WTC11 (cell line): ENCODE data around the gene SHPK. TPM values are rescaled to one million over a fixed set of nuclear protein-coding genes. Genes with fewer than 3 reads are reported as not detected.

Source experiments
- ATAC-seq: fragments of 200-7000 bp; cut with Tn5 transposase; 2 replicates; pipeline ENCODE4 v1.10.0; 2021; ENCODE audit warnings: mild to moderate bottlenecking, moderate library complexity
- CTCF ChIA-PET: fragments of 300-600 bp; sonication (Branson Sonifier 250); formaldehyde crosslinking; loops from one replicate; lab custom pipeline; 2021; ENCODE audit warnings: antibody characterized with exemption; lab: Charles Lee
- POLR2A ChIA-PET: fragments of 350-600 bp; sonication (Branson Sonifier 250); formaldehyde crosslinking; loops from one replicate; lab custom pipeline; 2021; ENCODE audit warnings: antibody characterized with exemption; lab: Charles Lee
- DNase-seq: peaks from one replicate; pipeline ENCODE4 v3.0.0; 2021; ENCODE audit warnings: low spot score
- H3K27ac Mint-ChIP-seq: 2 replicates; pipeline ENCODE4 v1.8.0; 2021; ENCODE audit warnings: mixed read lengths
- H3K27me3 Mint-ChIP-seq: 2 replicates; pipeline ENCODE4 v1.8.0; 2021; ENCODE audit warnings: low read depth, mild to moderate bottlenecking, moderate library complexity, mixed read lengths
- H3K36me3 Mint-ChIP-seq: 2 replicates; pipeline ENCODE4 v1.8.0; 2021; ENCODE audit warnings: mixed read lengths
- H3K4me1 Mint-ChIP-seq: 2 replicates; pipeline ENCODE4 v1.8.0; 2022; ENCODE audit warnings: mixed read lengths
- H3K4me3 Mint-ChIP-seq: 2 replicates; pipeline ENCODE4 v1.8.0; 2021; ENCODE audit warnings: mild to moderate bottlenecking, moderate library complexity, mixed read lengths
- H3K9me3 Mint-ChIP-seq: 2 replicates; pipeline ENCODE4 v1.8.0; 2021; ENCODE audit warnings: mixed read lengths
- EMX1 ChIP-seq: fragments of 250-450 bp; sonication (Bioruptor Pico); IDR thresholded peaks from 2 replicates; pipeline ENCODE4 v1.8.0; 2021; ENCODE audit warnings: mild to moderate bottlenecking
- FOXJ3 ChIP-seq: sonication (generic); formaldehyde crosslinking; IDR thresholded peaks from 2 replicates; pipeline ENCODE4 v1.9.0; 2021; ENCODE audit warnings: missing genetic modification reagents, mild to moderate bottlenecking, borderline replicate concordance
- FOXK1 ChIP-seq: sonication (generic); formaldehyde crosslinking; IDR thresholded peaks from 2 replicates; pipeline ENCODE4 v1.8.0; 2022; ENCODE audit warnings: mild to moderate bottlenecking, moderate library complexity, missing genetic modification reagents
- GRHL2 ChIP-seq: fragments of 250-450 bp; sonication (Bioruptor Pico); IDR thresholded peaks from 2 replicates; pipeline ENCODE4 v1.8.0; 2022; ENCODE audit warnings: mild to moderate bottlenecking, moderate library complexity; ENCODE audit not compliant: insufficient replicate concordance, severe bottlenecking
- JAZF1 ChIP-seq: fragments of 250-450 bp; sonication (Bioruptor Pico); IDR thresholded peaks from 2 replicates; pipeline ENCODE4 v1.9.0; 2021; ENCODE audit warnings: moderate library complexity, mild to moderate bottlenecking, inconsistent platforms
- NR3C1 ChIP-seq: sonication (generic); formaldehyde crosslinking; conservative IDR thresholded peaks from 2 replicates; pipeline ENCODE4 v1.8.1; 2023; ENCODE audit warnings: low read depth, mild to moderate bottlenecking, missing genetic modification reagents
- SOX15 ChIP-seq: fragments of 250-450 bp; sonication (Bioruptor Pico); IDR thresholded peaks from 2 replicates; pipeline ENCODE4 v1.9.0; 2021; ENCODE audit warnings: mild to moderate bottlenecking
- ZNF317 ChIP-seq: sonication (generic); formaldehyde crosslinking; IDR thresholded peaks from 2 replicates; pipeline ENCODE4 v1.8.1; 2023; ENCODE audit warnings: low read depth, mild to moderate bottlenecking, moderate library complexity, missing genetic modification reagents, borderline replicate concordance
- ZNF671 ChIP-seq: fragments of 250-450 bp; sonication (Bioruptor Pico); IDR thresholded peaks from 2 replicates; pipeline ENCODE4 v1.8.0; 2021; ENCODE audit warnings: mild to moderate bottlenecking
- total RNA-seq: library from RNA; stranded (reverse); gene quantifications from 3 replicates; pipeline ENCODE4 v1.2.3, GENCODE V29; 2021
- TF ChIP-seq, protein P1 (sequence below): sonication (generic); formaldehyde crosslinking; conservative IDR thresholded peaks from 2 replicates; pipeline ENCODE4 v1.8.1; 2022; ENCODE audit warnings: mild to moderate bottlenecking, missing genetic modification reagents
- TF ChIP-seq, protein P2 (sequence below): sonication (generic); formaldehyde crosslinking; IDR thresholded peaks from 2 replicates; pipeline ENCODE4 v1.8.0; 2023; ENCODE audit warnings: mild to moderate bottlenecking, missing genetic modification reagents
- TF ChIP-seq, protein P3 (sequence below): fragments of 250-450 bp; sonication (Bioruptor Pico); IDR thresholded peaks from 2 replicates; pipeline ENCODE4 v1.9.0; 2021; ENCODE audit warnings: moderate library complexity, mild to moderate bottlenecking, inconsistent platforms, borderline replicate concordance
- TF ChIP-seq, protein P4 (sequence below): sonication (generic); formaldehyde crosslinking; IDR thresholded peaks from 2 replicates; pipeline ENCODE4 v1.8.1; 2023; ENCODE audit warnings: mild to moderate bottlenecking, missing genetic modification reagents
- TF ChIP-seq, protein P5 (sequence below): fragments of 250-450 bp; sonication (Bioruptor Pico); IDR thresholded peaks from 2 replicates; pipeline ENCODE4 v1.9.0; 2021; ENCODE audit warnings: mild to moderate bottlenecking
- TF ChIP-seq, protein P6 (sequence below): sonication (generic); formaldehyde crosslinking; IDR thresholded peaks from 2 replicates; pipeline ENCODE4 v1.8.0; 2022; ENCODE audit warnings: mild to moderate bottlenecking, missing genetic modification reagents
- TF ChIP-seq, protein P7 (sequence below): sonication (generic); formaldehyde crosslinking; IDR thresholded peaks from 2 replicates; pipeline ENCODE4 v1.8.0; 2022; ENCODE audit warnings: mild to moderate bottlenecking, missing genetic modification reagents

SHPK gene
- total RNA-seq, 1 experiment from 2014 or later = 29.2 TPM

DNA sequence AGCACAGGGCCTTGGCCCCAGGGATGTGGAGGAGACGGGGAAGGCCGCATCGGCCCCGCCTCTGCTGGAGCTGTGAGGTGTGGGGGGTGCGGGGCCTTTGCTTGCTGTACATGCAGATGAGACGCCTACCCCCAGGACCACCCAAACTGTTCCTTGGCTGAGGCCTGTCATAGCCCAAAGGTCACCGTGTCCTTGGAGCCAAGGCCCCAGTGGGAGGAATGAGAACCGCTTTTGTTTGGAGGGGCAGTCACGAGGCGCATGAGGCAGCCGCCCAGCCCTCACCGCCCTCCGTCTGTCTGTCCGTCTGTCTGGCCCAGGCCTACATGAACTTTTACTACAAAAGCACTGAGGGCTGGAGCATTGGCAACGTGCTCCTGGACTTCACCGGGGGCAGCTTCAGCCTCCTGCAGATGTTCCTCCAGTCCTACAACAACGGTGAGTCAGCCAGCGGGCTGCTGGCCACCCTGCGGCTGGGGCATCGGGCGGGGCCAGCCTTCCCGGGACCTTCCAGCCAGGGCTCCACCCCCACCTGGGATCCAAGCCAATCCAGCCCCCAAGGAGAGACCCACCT, 23.6 kb upstream of the SHPK start:
- Mint-ChIP-seq H3K9me3 (no peaks in the 10 kb centered on the region), H3K4me3 (no peak overlapping the region), H3K27me3 (no peaks in the 10 kb centered on the region), H3K4me1 (no peaks in the 10 kb centered on the region), H3K27ac (no peak overlapping the region), H3K36me3 (peaks cover 5% of the 10 kb centered on the region; the same call in 1 of the 2 replicates)
- POLR2A ChIA-PET = no interaction called here
- no peak for TF ChIP-seq ZNF317 (CRISPR knock-in tag)
- TF ChIP-seq EMX1 (CRISPR knock-in tag) = no peak
- TF ChIP-seq FOXK1 = no peak
- TF ChIP-seq, protein P1, sequence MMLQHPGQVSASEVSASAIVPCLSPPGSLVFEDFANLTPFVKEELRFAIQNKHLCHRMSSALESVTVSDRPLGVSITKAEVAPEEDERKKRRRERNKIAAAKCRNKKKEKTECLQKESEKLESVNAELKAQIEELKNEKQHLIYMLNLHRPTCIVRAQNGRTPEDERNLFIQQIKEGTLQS (CRISPR knock-in tag) = no peak
- TF ChIP-seq, protein P2, sequence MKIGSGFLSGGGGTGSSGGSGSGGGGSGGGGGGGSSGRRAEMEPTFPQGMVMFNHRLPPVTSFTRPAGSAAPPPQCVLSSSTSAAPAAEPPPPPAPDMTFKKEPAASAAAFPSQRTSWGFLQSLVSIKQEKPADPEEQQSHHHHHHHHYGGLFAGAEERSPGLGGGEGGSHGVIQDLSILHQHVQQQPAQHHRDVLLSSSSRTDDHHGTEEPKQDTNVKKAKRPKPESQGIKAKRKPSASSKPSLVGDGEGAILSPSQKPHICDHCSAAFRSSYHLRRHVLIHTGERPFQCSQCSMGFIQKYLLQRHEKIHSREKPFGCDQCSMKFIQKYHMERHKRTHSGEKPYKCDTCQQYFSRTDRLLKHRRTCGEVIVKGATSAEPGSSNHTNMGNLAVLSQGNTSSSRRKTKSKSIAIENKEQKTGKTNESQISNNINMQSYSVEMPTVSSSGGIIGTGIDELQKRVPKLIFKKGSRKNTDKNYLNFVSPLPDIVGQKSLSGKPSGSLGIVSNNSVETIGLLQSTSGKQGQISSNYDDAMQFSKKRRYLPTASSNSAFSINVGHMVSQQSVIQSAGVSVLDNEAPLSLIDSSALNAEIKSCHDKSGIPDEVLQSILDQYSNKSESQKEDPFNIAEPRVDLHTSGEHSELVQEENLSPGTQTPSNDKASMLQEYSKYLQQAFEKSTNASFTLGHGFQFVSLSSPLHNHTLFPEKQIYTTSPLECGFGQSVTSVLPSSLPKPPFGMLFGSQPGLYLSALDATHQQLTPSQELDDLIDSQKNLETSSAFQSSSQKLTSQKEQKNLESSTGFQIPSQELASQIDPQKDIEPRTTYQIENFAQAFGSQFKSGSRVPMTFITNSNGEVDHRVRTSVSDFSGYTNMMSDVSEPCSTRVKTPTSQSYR = no peak
- TF ChIP-seq, protein P3, sequence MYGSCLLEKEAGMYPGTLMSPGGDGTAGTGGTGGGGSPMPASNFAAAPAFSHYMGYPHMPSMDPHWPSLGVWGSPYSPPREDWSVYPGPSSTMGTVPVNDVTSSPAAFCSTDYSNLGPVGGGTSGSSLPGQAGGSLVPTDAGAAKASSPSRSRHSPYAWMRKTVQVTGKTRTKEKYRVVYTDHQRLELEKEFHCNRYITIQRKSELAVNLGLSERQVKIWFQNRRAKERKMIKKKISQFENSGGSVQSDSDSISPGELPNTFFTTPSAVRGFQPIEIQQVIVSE = no peak
- TF ChIP-seq, protein P4, sequence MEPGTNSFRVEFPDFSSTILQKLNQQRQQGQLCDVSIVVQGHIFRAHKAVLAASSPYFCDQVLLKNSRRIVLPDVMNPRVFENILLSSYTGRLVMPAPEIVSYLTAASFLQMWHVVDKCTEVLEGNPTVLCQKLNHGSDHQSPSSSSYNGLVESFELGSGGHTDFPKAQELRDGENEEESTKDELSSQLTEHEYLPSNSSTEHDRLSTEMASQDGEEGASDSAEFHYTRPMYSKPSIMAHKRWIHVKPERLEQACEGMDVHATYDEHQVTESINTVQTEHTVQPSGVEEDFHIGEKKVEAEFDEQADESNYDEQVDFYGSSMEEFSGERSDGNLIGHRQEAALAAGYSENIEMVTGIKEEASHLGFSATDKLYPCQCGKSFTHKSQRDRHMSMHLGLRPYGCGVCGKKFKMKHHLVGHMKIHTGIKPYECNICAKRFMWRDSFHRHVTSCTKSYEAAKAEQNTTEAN (CRISPR knock-in tag) = no peak
- TF ChIP-seq, protein P5, sequence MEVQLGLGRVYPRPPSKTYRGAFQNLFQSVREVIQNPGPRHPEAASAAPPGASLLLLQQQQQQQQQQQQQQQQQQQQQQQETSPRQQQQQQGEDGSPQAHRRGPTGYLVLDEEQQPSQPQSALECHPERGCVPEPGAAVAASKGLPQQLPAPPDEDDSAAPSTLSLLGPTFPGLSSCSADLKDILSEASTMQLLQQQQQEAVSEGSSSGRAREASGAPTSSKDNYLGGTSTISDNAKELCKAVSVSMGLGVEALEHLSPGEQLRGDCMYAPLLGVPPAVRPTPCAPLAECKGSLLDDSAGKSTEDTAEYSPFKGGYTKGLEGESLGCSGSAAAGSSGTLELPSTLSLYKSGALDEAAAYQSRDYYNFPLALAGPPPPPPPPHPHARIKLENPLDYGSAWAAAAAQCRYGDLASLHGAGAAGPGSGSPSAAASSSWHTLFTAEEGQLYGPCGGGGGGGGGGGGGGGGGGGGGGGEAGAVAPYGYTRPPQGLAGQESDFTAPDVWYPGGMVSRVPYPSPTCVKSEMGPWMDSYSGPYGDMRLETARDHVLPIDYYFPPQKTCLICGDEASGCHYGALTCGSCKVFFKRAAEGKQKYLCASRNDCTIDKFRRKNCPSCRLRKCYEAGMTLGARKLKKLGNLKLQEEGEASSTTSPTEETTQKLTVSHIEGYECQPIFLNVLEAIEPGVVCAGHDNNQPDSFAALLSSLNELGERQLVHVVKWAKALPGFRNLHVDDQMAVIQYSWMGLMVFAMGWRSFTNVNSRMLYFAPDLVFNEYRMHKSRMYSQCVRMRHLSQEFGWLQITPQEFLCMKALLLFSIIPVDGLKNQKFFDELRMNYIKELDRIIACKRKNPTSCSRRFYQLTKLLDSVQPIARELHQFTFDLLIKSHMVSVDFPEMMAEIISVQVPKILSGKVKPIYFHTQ = no peak
- TF ChIP-seq NR3C1 (CRISPR knock-in tag) = no peak
- no peak for TF ChIP-seq JAZF1 (CRISPR knock-in tag)
- no peak for TF ChIP-seq GRHL2 (CRISPR knock-in tag)
- DNase-seq = no peak
- ATAC-seq = no peak
- CTCF ChIA-PET = interaction anchor here (1.0 kb wide), 1 partner anchor 23 kb away, joined by 3 read pairs; no protein-coding TSS in a partner anchor

DNA sequence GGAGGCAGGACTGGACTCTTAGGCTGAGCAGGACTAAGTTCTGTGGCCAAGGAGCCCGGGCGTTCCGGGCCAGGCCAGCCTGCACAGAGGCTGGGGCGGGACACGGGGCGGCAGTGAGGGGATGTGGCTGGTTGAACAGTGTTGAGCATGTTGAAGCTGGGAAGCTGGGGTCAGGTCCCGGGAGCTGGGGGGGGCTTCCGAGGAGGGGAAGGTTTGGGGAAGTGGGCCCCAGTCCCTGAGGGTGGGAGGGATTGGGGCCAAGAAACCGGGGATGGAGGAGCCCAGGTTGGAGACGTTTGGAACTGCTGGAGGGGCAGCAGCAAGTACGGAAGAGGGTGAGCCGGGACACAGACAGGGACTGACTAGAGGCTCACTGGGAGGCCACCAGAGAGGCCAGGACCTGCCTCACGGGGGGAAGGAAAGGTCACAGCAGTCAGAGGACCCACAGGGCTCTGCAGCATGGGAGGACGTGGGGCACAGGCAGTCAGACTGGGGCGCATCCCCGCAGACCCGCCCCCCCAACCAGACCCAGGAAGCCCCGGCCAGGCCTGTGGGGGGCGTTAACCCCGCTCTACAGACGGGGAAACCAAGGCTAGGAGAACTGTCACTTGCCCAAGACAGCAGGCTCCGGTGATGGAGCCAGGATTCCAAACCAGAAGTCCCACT, 22.9 kb upstream of the SHPK start:
- Mint-ChIP-seq H3K36me3 (no peaks in the 10 kb centered on the region), H3K9me3 (no peaks in the 10 kb centered on the region), H3K27me3 (no peaks in the 10 kb centered on the region), H3K4me1 (no peaks in the 10 kb centered on the region), H3K4me3 (no peak overlapping the region), H3K27ac (no peak overlapping the region)
- TF ChIP-seq, protein P6, sequence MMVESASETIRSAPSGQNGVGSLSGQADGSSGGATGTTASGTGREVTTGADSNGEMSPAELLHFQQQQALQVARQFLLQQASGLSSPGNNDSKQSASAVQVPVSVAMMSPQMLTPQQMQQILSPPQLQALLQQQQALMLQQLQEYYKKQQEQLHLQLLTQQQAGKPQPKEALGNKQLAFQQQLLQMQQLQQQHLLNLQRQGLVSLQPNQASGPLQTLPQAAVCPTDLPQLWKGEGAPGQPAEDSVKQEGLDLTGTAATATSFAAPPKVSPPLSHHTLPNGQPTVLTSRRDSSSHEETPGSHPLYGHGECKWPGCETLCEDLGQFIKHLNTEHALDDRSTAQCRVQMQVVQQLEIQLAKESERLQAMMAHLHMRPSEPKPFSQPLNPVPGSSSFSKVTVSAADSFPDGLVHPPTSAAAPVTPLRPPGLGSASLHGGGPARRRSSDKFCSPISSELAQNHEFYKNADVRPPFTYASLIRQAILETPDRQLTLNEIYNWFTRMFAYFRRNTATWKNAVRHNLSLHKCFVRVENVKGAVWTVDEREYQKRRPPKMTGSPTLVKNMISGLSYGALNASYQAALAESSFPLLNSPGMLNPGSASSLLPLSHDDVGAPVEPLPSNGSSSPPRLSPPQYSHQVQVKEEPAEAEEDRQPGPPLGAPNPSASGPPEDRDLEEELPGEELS = no peak
- no peak for TF ChIP-seq ZNF671 (CRISPR knock-in tag)
- TF ChIP-seq, protein P7, sequence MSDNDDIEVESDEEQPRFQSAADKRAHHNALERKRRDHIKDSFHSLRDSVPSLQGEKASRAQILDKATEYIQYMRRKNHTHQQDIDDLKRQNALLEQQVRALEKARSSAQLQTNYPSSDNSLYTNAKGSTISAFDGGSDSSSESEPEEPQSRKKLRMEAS (CRISPR knock-in tag) = no peak
- TF ChIP-seq SOX15 (CRISPR knock-in tag) = no peak
- no peak for TF ChIP-seq FOXJ3 (CRISPR knock-in tag)
- ChIA-PET POLR2A (no interaction called here), CTCF (interaction anchor here (1.0 kb wide), 1 partner anchor 24 kb away, joined by 3 read pairs; no protein-coding TSS in a partner anchor)
- ATAC-seq = no peak
- no peak for DNase-seq
